Fibroblast of peridontal ligament (primary cell): ENCODE measurements around the gene DDR2.
"Not testable (repeated sequence)": the region's sequence is repeated elsewhere in the genome, so short reads cannot be mapped to it uniquely, and the experiment has no call there.

Experiments
- DNase-seq: peaks from one replicate; pipeline ENCODE4 v3.0.0-alpha.2; 2010; ENCODE audit errors: extremely low read depth

DDR2 gene

DNA sequence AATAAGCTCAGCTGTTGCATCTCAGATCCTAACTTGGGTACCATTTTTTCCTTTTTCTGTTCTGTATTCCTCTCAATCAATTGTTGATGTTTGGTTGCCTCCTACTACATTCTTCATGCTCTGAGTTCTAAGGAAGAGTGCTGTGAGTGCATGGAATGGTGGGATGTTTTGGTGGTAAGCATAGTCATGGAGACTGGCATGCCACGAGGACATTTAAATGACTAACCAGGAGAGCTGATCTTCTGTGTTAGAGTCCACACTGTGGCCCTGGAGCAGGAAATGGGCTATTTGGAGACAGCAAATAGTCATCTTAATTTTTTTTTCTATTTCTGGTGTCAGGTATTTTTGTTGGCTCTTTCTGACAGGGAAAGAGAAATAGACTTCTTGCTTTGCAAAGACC is 88.7 kb downstream of the DDR2 start:
- DNase-seq: no peak

DNA sequence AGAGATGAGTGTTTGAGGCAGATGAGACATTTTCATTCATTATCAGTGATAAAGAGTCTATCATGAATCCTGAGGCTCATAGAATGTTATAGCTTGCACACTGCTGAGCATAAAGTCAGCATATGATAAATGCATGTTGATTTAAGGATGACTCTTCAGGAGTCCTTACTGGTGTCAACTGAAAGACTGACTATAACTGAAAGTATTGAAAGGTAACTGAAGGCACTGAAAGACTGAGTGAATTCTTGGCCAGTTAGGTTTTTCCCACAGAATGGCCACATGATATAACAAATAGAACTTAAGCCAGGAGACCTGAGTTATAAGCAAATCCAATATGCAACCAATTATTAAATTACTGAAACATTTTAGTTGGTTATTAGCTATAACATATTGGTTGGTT is 89.2 kb downstream of the DDR2 start:
- DNase-seq: no peak

DNA sequence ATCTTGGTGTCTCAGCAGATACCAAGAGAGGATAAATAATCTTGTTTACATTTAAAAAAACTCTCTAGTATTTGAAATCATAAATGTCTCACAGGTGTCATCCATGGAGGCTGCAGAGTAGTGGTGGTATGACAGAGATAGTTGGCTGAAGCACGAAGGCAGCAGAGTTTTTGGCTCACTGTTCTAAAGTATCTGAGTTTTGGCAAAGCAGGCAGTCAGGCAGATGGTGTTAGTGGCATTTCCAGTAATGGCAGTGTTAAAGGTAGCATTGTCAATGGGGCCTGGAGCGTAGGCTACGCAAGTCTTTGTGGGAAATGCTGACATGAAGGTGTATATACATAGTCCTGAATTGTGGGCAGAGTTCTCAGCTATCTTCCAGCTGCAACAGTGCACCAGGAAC is 89.8 kb downstream of the DDR2 start:
- DNase-seq: no peak

DNA sequence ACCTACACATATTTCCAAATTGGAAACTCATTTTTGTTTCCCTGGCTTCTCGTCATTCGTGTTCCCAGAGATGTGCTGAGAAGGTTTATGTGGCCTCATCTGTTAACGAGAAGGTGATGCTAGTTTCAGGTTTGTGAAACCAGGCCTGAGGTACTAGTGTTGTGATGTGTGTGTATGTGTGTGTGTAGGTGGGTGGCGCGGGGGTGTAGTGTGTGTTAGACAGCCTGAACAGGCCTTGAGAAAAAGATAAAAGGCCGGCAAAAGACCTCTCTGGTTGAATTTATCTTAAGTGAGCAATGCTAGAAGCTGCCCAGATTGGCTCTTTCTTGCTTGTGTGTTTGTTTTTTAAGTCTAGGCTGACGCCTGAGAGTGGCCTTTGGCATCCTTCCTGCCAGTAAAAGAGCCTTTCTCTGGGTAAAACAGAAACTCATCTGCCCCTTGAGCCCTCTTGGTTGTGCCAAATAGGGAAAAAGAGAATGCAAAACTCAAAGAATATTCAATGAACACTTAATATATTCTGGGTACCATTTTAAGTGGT is 92.4 kb downstream of the DDR2 start:
- no peak for DNase-seq

GRCh38 chr1:162725301-162725837 is 93.1 kb downstream of the DDR2 start:
- DNase-seq: no peak

- no peak for DNase-seq
Observed at GRCh38 chr1:162726555-162726954, 94.3 kb downstream of the DDR2 start.

GRCh38 chr1:162727493-162727892 is 95.2 kb downstream of the DDR2 start:
- not testable (repeated sequence) for DNase-seq

GRCh38 chr1:162728573-162728972 is 96.3 kb downstream of the DDR2 start:
- DNase-seq: no peak

GRCh38 chr1:162729195-162729774 is 97.0 kb downstream of the DDR2 start:
- DNase-seq: not testable (repeated sequence)

GRCh38 chr1:162732094-162732493 is 99.8 kb downstream of the DDR2 start:
- DNase-seq: no peak

GRCh38 chr1:162732566-162733335 is 100.5 kb downstream of the DDR2 start:
- no peak for DNase-seq

DNA sequence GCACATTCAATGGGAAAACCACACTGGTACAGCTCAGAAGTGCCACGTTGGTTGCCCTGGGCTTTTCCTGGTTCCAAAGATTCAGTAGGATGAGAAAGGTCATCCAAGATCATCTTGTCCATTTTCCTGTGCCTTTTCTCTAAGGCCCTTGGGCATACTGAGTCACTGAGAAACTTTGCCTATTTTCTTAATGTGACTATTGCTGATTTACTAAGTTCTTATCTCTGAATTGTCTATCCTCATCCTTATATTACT is 101.0 kb downstream of the DDR2 start:
- DNase-seq: no peak

DNA sequence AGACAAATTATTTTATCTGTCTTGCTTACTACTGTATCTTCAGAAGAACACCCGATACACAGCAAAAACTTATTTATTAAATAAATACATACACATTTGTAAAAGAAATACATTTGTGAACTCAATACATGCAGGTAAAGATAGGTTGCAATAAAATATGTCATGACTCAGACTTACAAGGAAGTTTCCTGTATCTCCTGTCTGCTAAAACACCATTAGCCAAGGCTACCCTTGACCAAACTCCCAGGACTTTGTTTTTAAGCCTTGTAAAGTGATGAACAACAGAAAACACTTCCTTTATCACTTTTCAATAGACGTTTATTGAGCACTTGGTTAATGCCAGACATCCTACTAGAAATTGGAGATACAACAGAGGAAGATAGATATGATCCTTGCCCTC is 101.8 kb downstream of the DDR2 start:
- no peak for DNase-seq

- no peak for DNase-seq
Observed at GRCh38 chr1:162736184-162736583, 103.9 kb downstream of the DDR2 start.

GRCh38 chr1:162736633-162737067 is 104.4 kb downstream of the DDR2 start:
- DNase-seq: no peak

DNA sequence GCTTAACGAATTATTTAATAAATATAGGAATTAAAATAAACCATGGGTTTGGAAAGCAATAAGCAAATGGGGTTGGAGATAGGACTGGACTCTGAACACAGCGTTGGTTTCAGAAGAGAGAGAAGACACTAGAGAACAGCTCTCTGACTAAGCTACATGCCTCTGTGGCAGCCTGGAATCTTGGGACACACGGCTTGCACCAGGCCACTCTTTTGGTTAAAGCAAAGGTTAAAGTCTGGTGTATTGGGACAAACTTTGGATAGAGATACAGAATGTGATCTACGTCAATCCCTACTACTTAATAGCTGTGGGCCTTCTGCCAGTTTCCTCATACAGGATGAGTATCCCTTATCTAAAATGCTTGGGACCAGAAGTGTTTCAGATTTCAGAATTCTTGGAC is 108.5 kb downstream of the DDR2 start:
- no peak for DNase-seq

- DNase-seq: no peak
Observed at GRCh38 chr1:162741574-162741973, 109.3 kb downstream of the DDR2 start.

GRCh38 chr1:162746264-162746942 is 114.1 kb downstream of the DDR2 start:
- DNase-seq: not testable (repeated sequence)

DNA sequence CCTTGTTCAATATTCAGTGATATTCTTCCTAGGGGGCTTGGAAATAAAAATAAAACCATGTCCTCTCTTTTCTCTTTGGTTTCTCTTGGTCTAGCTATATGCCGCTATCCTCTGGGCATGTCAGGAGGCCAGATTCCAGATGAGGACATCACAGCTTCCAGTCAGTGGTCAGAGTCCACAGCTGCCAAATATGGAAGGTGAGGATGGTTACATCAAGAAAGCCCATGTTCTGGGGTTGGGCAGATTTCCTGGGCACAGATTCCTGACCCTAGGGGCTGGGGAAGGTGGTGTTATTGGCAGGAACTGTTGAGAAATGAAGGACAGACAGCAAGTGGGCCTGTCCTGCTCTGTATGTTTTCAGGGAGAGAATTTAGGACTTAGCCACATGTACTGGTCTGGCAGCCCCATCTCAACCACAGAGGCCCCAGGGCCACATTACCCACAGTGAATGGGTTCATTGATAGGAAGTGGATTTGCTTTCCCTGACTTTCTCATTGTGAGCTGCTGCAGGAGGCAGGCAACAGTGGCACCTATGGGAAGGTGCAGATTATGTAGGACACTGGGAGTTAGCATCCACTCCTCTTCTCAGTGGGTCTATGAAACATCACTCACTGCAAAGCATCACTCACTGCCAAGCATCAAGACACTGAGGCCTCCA is 120.9 kb downstream of the DDR2 start:
- no peak for DNase-seq

DNA sequence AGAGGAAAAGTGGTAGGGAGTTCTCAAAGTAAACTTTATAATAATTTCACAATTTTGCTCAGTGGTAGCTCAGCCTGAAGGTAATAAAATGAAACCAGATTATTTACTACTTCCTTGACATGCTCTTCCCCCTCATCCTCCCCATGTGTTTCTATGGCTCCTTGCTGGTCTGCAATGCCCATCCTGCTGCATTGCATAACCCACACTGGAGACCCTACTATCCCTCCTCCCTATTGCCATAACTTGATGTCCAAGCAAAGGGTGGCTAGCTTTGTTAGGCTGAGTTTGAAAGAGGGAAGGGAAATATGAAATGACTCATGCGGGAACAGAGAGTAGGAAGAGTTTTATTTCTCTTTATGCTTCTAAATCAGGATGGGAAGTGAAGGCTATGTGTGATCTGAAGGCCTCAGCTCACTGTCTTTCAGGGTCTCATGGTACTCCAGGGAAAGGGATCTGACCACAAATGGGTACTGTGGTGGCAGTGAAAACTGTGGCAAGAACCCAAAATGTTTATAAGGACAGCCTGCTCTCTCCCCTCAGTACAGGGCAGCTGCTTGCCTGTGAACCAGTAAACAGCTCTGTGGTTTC is 121.8 kb downstream of the DDR2 start:
- DNase-seq: no peak

GRCh38 chr1:162755306-162755705 is 123.0 kb downstream of the DDR2 start:
- DNase-seq: no peak

GRCh38 chr1:162756523-162756922 is 124.3 kb downstream of the DDR2 start:
- no peak for DNase-seq
